Lower lobe of right lung (tissue), 2 donors: ENCODE measurements around the gene CMTM4. TPM values are rescaled to one million over a fixed set of nuclear protein-coding genes. Genes with fewer than 3 reads are reported as not detected.

Source experiments
- ATAC-seq, 2 donors: fragments of 200-7000 bp; cut with Tn5 transposase; one replicate each; pipeline ENCODE4 v1.9.1; 2020 to 2022; ENCODE audit warnings: mild to moderate bottlenecking in 2 of 2, moderate library complexity in 2 of 2
- DNase-seq: peaks from one replicate; pipeline ENCODE4 v3.0.0-alpha.2; 2020
- H3K27ac ChIP-seq: fragments of 200-600 bp; one replicate; pipeline ENCODE4 v1.8.0; 2022
- H3K27me3 ChIP-seq: fragments of 200-600 bp; one replicate; pipeline ENCODE4 v1.8.0; 2022; ENCODE audit warnings: low read depth
- H3K36me3 ChIP-seq: fragments of 200-600 bp; one replicate; pipeline ENCODE4 v1.8.0; 2022; ENCODE audit warnings: mild to moderate bottlenecking
- H3K4me1 ChIP-seq: fragments of 200-600 bp; one replicate; pipeline ENCODE4 v1.8.0; 2022
- H3K4me3 ChIP-seq: fragments of 200-600 bp; one replicate; pipeline ENCODE4 v1.8.0; 2022; ENCODE audit warnings: mild to moderate bottlenecking
- H3K9me3 ChIP-seq: fragments of 200-600 bp; one replicate; pipeline ENCODE4 v1.8.0; 2022
- intact Hi-C: fragments of 100-400 bp; cut with DNase I; formaldehyde crosslinking; loops from one replicate; pipeline ENCODE4 v1.11.0; 2022
- total RNA-seq: library from RNA; stranded (reverse); fragmentation: NEBNext Ultra II Directional; extraction: Animal tissue kit (Norgen Biotek cat#: 25700); gene quantifications from one replicate; pipeline ENCODE4 v1.2.1, GENCODE V29; 2021
- TF ChIP-seq, protein P1 (sequence below): fragments of 200-600 bp; IDR thresholded peaks from one replicate; pipeline ENCODE4 v1.8.0; 2022; ENCODE audit warnings: antibody characterized with exemption, mild to moderate bottlenecking
- donor health status: DM: no; HTN: yes; CAD: no; lungs with severe emphysema.

CMTM4 gene
- total RNA-seq, 1 donor from 2014 or later, result 52.5 TPM

DNA sequence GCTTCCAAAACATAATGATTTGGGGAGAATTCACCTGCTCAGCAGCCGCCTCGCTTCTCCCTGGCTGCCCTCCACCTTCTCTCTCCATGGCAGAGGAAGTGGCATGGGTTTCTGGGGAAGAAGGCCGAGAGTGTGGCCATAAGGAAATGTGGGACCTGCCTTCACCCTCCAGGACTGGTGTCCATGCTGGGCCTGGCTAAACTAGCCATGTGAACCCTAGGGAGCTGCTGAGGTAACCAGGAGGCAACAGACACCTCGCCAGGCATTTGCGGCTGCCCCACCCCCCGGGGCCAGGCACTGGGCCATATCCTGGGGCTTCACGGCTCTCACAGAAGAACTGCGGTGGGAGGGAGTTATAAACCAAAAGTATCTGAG, 9.9 kb upstream of the CMTM4 start:
- Histone ChIP-seq H3K9me3 (no peaks in the 10 kb centered on the region), H3K27ac (peak overlapping the region; percentile 25), H3K4me3 (peak overlapping the region; percentile 6), H3K36me3 (no peaks in the 10 kb centered on the region), H3K4me1 (peaks cover 12% of the 10 kb centered on the region), H3K27me3 (no peaks in the 10 kb centered on the region)
- TF ChIP-seq, protein P1, sequence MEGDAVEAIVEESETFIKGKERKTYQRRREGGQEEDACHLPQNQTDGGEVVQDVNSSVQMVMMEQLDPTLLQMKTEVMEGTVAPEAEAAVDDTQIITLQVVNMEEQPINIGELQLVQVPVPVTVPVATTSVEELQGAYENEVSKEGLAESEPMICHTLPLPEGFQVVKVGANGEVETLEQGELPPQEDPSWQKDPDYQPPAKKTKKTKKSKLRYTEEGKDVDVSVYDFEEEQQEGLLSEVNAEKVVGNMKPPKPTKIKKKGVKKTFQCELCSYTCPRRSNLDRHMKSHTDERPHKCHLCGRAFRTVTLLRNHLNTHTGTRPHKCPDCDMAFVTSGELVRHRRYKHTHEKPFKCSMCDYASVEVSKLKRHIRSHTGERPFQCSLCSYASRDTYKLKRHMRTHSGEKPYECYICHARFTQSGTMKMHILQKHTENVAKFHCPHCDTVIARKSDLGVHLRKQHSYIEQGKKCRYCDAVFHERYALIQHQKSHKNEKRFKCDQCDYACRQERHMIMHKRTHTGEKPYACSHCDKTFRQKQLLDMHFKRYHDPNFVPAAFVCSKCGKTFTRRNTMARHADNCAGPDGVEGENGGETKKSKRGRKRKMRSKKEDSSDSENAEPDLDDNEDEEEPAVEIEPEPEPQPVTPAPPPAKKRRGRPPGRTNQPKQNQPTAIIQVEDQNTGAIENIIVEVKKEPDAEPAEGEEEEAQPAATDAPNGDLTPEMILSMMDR, result no peak
- intact Hi-C loops, result no loop called here
- DNase-seq (no peak), ATAC-seq (peak; percentile 49 to 70)

DNA sequence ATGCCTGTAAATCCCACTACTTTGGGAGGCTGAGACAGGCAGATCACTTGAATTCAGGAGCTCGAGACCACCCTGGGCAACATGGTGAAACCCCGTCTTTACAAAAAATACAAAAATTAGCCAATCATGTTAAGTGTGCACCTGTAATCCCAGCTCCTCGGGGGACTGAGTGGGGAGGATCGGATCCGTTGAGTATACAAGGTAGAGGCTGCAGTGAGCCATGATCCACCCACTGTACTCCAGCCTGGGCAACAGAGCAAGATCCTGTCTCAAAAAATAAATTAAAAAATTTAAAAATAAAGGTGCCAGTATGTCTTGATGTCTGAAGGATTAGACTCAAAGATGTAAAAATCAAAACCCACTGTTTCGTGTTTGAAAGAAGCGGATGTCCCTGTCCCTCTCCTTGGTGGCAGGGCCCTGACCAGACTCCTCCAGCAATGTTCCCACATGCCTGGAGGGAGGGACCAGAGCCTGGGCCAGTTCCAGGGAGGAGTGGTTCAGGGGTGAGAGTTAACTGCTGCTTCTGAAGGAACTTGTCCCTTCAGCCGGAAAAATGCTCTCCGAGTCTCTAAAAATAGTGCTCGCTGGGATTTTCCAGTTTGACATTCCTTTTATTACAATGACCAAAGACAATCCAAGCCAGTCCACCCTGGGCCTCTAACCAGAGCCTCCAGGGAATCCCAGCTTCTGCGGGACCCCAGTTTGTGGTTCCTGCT, 9.4 kb upstream of the CMTM4 start:
- peak; percentile 85 to 91 for ATAC-seq
- DNase-seq, result peak; percentile 70
- Histone ChIP-seq H3K27me3 (no peaks in the 10 kb centered on the region), H3K27ac (peak overlapping the region; percentile 25), H3K36me3 (no peaks in the 10 kb centered on the region), H3K4me1 (peaks cover 12% of the 10 kb centered on the region), H3K9me3 (no peaks in the 10 kb centered on the region), H3K4me3 (peak overlapping the region; percentile 6)
- intact Hi-C loops, result no loop called here
- TF ChIP-seq, protein P1, result no peak

DNA sequence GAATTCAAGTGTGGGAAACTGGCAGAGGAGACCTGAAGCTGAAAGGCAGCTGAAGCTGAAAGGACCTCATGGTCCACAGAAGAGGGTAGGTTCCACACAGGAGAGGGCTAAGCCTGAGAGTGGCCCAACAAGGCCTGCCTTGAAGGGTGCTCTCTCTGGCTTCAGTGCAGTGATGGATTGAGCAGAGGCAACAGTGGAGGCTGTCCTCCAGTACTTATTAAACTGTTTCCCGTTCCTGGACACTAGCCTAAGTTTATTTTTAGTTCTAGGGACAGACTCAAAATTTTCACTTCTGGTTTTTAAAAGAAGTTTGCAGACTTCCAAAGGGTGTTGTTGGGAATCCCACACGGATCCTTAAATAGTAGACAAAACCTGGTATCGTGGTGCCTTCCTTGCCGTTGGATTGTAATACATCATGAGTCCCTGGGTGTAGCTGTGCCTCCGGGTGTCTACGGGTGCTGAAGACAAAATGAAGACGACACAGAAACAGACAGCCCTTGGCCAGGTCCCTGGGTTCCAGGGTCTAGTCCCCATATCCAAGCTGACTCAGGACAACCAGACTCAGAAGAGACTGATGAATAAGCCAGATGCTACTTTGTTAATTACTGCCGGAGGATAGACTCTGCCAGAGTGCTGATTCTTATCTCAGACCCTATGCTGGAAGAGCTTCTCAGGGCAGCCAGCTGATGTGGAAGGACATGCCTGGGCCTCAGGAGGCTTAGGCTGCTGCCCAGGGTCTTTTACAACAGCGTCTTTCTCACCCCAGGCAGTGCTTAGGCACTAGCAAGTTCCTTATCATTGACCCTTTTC, 7.1 kb upstream of the CMTM4 start:
- H3K36me3 ChIP-seq, result no peaks in the 10 kb centered on the region
- ATAC-seq, result peak in 1 of 2 donors; percentile 37
- peak overlapping the region; percentile 2 for H3K27ac ChIP-seq
- no peaks in the 10 kb centered on the region for H3K27me3 ChIP-seq
- no peak overlapping the region for H3K4me3 ChIP-seq
- H3K4me1 ChIP-seq, result peaks cover 12% of the 10 kb centered on the region
- no peak for DNase-seq
- H3K9me3 ChIP-seq, result no peaks in the 10 kb centered on the region
- TF ChIP-seq, protein P1, result no peak
- intact Hi-C loops, result no loop called here

DNA sequence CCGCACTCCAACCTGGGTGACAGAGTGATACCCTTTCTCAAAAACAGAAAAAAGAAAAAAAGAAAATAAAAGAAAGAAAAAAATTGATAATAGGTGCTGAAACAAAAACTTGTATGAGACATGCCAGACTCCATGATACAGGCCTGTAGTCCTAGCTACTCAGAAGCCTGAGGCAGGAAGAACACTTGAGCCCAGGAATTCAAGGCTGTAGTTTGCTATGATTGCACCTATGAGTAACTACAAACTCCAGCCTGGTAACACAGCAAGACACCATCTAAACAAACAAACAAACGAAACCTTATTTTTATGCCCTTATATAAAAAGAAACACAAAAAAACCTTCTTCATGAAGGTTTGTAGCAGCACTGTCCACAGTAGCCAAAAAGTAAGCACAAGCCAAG, 5.0 kb upstream of the CMTM4 start:
- Histone ChIP-seq H3K36me3 (no peaks in the 10 kb centered on the region), H3K27ac (no peak overlapping the region), H3K9me3 (no peaks in the 10 kb centered on the region), H3K4me3 (no peak overlapping the region), H3K4me1 (peaks cover 16% of the 10 kb centered on the region), H3K27me3 (no peaks in the 10 kb centered on the region)
- TF ChIP-seq, protein P1, result no peak
- no peak for DNase-seq
- ATAC-seq, result no peak
- intact Hi-C loops, result no loop called here

DNA sequence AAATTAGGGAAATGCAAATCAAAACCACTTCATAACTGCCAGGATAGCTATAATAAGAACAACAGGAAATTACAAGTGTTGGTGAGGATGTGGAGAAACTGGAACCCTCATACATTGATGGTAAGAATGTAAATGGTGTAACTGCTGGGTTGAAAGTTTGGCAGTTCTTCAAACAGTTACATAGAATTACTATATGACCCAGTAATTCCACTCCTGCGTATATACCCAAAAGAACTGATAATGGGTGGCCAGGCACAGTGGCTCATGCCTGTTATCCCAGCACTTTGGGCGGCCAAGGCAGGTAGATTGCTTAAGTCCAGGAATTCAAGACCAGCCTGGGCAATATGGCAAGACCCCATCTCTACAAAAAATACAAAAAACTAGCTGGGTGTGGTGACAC, 4.5 kb upstream of the CMTM4 start:
- TF ChIP-seq, protein P1, result no peak
- Histone ChIP-seq H3K9me3 (no peaks in the 10 kb centered on the region), H3K4me1 (peaks cover 11% of the 10 kb centered on the region), H3K27ac (no peak overlapping the region), H3K4me3 (no peak overlapping the region), H3K36me3 (no peaks in the 10 kb centered on the region), H3K27me3 (no peaks in the 10 kb centered on the region)
- ATAC-seq (no peak), DNase-seq (no peak)
- intact Hi-C loops, result no loop called here
